GM19372 (cell line): ENCODE data around the gene WDCP.
"Not testable (repeated sequence)": the region's sequence is repeated elsewhere in the genome, so short reads cannot be mapped to it uniquely, and the experiment has no call there.

Experiments
- ATAC-seq: cut with Tn5 transposase; IDR thresholded peaks from one replicate; pipeline ENCODE4 v1.9.1; 2021; ENCODE audit warnings: mild to moderate bottlenecking, low read depth, moderate library complexity; ENCODE audit not compliant: unreplicated experiment

WDCP gene

GRCh38 chr2:24022975-24023575 lies 24.1 kb downstream of the WDCP start:
- ATAC-seq = no peak

- no peak for ATAC-seq
These were observed 24.7 kb downstream of the WDCP start for GRCh38 chr2:24022324-24022974.

GRCh38 chr2:24021122-24021998 lies 25.8 kb downstream of the WDCP start:
- no peak for ATAC-seq

GRCh38 chr2:24020244-24020643 lies 26.9 kb downstream of the WDCP start:
- ATAC-seq = no peak

- ATAC-seq = no peak
These were observed 27.5 kb downstream of the WDCP start for GRCh38 chr2:24019729-24020128.

GRCh38 chr2:24018241-24018640 lies 28.9 kb downstream of the WDCP start:
- ATAC-seq = no peak

GRCh38 chr2:24017711-24018110 lies 29.5 kb downstream of the WDCP start:
- ATAC-seq = no peak

GRCh38 chr2:24016853-24017703 lies 30.1 kb downstream of the WDCP start:
- no peak for ATAC-seq

- no peak for ATAC-seq
These were observed 30.8 kb downstream of the WDCP start for GRCh38 chr2:24016376-24016761.

GRCh38 chr2:24015562-24016375 lies 31.4 kb downstream of the WDCP start:
- ATAC-seq = no peak

- ATAC-seq = not testable (repeated sequence)
These were observed 32.3 kb downstream of the WDCP start for GRCh38 chr2:24014902-24015301.

GRCh38 chr2:24012521-24013188 lies 34.5 kb downstream of the WDCP start:
- no peak for ATAC-seq

- no peak for ATAC-seq
These were observed 35.7 kb downstream of the WDCP start for GRCh38 chr2:24011250-24012104.

- no peak for ATAC-seq
These were observed 36.5 kb downstream of the WDCP start for GRCh38 chr2:24010477-24011249.

- ATAC-seq = no peak
These were observed 37.3 kb downstream of the WDCP start, which contains the start of gene MFSD2B for GRCh38 chr2:24009680-24010476. Gene MFSD2B (plus strand): TSS chr2:24010085. CDS start chr2:24010097, 12 bp downstream.

GRCh38 chr2:24009367-24009679 lies 37.9 kb downstream of the WDCP start:
- no peak for ATAC-seq
